Esophagus muscularis mucosa (tissue), 4 donors: ENCODE results near the gene BCAS3. TPM values are rescaled to one million over a fixed set of nuclear protein-coding genes. Genes with fewer than 3 reads are reported as not detected.

ENCODE experiments used
- DNase-seq: peaks from one replicate; pipeline ENCODE4 v3.0.0-alpha.2; 2017; ENCODE audit errors: extremely low spot score
- H3K27ac ChIP-seq, 4 donors: fragments of 200-600 bp; sonication (generic); replicated peaks in 1 of 4; 1 replicate in 3 of 4; 2 replicates in 1 of 4; pipeline ENCODE4 v1.5.1; 2016 to 2019; ENCODE audit warnings: mild to moderate bottlenecking in 1 of 4
- H3K27me3 ChIP-seq, 4 donors: fragments of 200-600 bp; sonication (generic); one replicate each; pipeline versions ENCODE4 v1.5.1 to v1.6.0; 2016 to 2019
- H3K36me3 ChIP-seq, 4 donors: fragments of 200-600 bp; sonication (generic); one replicate each; pipeline ENCODE4 v1.5.1; 2016 to 2019
- H3K4me1 ChIP-seq, 4 donors: fragments of 200-600 bp; sonication (generic); one replicate each; pipeline ENCODE4 v1.5.1; 2016 to 2019
- H3K4me3 ChIP-seq, 4 donors: fragments of 200-600 bp; sonication (generic); 1 replicate in 2 of 4; 2 replicates in 2 of 4; pipeline ENCODE4 v1.5.1; 2016 to 2019; ENCODE audit warnings: mild to moderate bottlenecking in 4 of 4, moderate library complexity in 1 of 4
- H3K9me3 ChIP-seq, 4 donors: fragments of 200-600 bp; sonication (generic); 1 replicate in 3 of 4; 2 replicates in 1 of 4; pipeline ENCODE4 v1.5.1; 2016 to 2019
- CTCF ChIP-seq, 3 experiments: fragments of 200-600 bp in 2 of 3; fragments of 450-650 bp in 1 of 3; sonication (generic) in 2 of 3; IDR thresholded peaks; one replicate each; pipeline ENCODE4 v1.5.1; 2017 to 2019; ENCODE audit warnings: antibody characterized with exemption in 3 of 3, mild to moderate bottlenecking in 2 of 3, moderate library complexity in 1 of 3
- EP300 ChIP-seq: sonication (generic); formaldehyde crosslinking; IDR thresholded peaks from one replicate; pipeline ENCODE4 v1.6.1; 2017; ENCODE audit warnings: antibody characterized with exemption
- POLR2A ChIP-seq: fragments of 450-650 bp; IDR thresholded peaks from one replicate; pipeline ENCODE4 v1.6.1; 2017; ENCODE audit warnings: antibody characterized with exemption, moderate library complexity, mild to moderate bottlenecking, low read depth
- POLR2AphosphoS5 ChIP-seq, 2 donors: sonication (generic); formaldehyde crosslinking; IDR thresholded peaks; one replicate each; pipeline ENCODE4 v1.6.1; 2017; ENCODE audit warnings: antibody characterized with exemption in 2 of 2
- WGBS: methylation state at CpG from one replicate; pipeline ENCODE4 v1.1.5; 2018; 5-methylcytosine and 5-hydroxymethylcytosine counted together
- intact Hi-C: fragments of 100-400 bp; cut with DNase I; formaldehyde crosslinking; loops from one replicate; pipeline ENCODE4 v1.15.1; 2023
- total RNA-seq, 4 donors: library from RNA; depleted of rRNA; stranded (reverse); fragments of >200 nt; gene quantifications; one replicate each; pipeline versions ENCODE4 v1.1.0 to v1.2.1, GENCODE V29; 2016

The BCAS3 gene
- total RNA-seq, 4 donors from 2014 or later, result 17.4 to 25.7 (median 19.5) TPM

- TF ChIP-seq POLR2AphosphoS5 (IDR thresholded peaks at IDR 0.05), result no peak
- TF ChIP-seq CTCF (IDR thresholded peaks at IDR 0.05), result no peak
- no peak for TF ChIP-seq POLR2A
- Histone ChIP-seq H3K9me3 (no peaks in the 10 kb centered on the region), H3K4me3 (no peak overlapping the region), H3K4me1 (peaks cover 5 to 19% (median 14%) of the 10 kb centered on the region in 4 donors), H3K36me3 (no peaks in the 10 kb centered on the region), H3K27me3 (no peaks in the 10 kb centered on the region), H3K27ac (peak overlapping the region in 1 of 4 donors; percentile 49)
- no peak for DNase-seq
- intact Hi-C loops, result no loop called here
Observed at GRCh38 chr17:61280338-61280737, 602.7 kb downstream of the BCAS3 start.

GRCh38 chr17:61280851-61281250 is 603.2 kb downstream of the BCAS3 start:
- intact Hi-C loops, result no loop called here
- 99% methylated on average over 3 of the region's 3 CpGs for WGBS
- no peak overlapping the region for H3K27ac ChIP-seq
- DNase-seq, result no peak
- no peaks in the 10 kb centered on the region for H3K27me3 ChIP-seq
- no peaks in the 10 kb centered on the region for H3K36me3 ChIP-seq
- no peaks in the 10 kb centered on the region for H3K9me3 ChIP-seq
- H3K4me1 ChIP-seq, result peaks cover 9 to 24% (median 19%) of the 10 kb centered on the region in 4 donors
- TF ChIP-seq POLR2A (no peak), POLR2AphosphoS5 (IDR thresholded peaks at IDR 0.05) (no peak), EP300 (no peak), CTCF (IDR thresholded peaks at IDR 0.05) (no peak)
- no peak overlapping the region for H3K4me3 ChIP-seq

GRCh38 chr17:61282377-61282776 is 604.7 kb downstream of the BCAS3 start:
- no peak for DNase-seq
- Histone ChIP-seq H3K27me3 (no peaks in the 10 kb centered on the region), H3K27ac (no peak overlapping the region), H3K9me3 (no peaks in the 10 kb centered on the region), H3K36me3 (no peaks in the 10 kb centered on the region), H3K4me1 (peaks cover 13 to 32% (median 27%) of the 10 kb centered on the region in 4 donors), H3K4me3 (no peak overlapping the region)
- intact Hi-C loops, result no loop called here
- WGBS, result 86% methylated on average over 3 of the region's 3 CpGs
- no peak for TF ChIP-seq EP300

GRCh38 chr17:61283043-61283442 is 605.4 kb downstream of the BCAS3 start:
- no peaks in the 10 kb centered on the region for H3K27me3 ChIP-seq
- no peak overlapping the region for H3K4me3 ChIP-seq
- 97% methylated on average over 6 of the region's 6 CpGs for WGBS
- TF ChIP-seq CTCF (IDR thresholded peaks at IDR 0.05) (no peak), POLR2A (no peak), EP300 (no peak), POLR2AphosphoS5 (IDR thresholded peaks at IDR 0.05) (no peak)
- H3K4me1 ChIP-seq, result peaks cover 18 to 32% (median 28%) of the 10 kb centered on the region in 4 donors
- DNase-seq, result no peak
- H3K27ac ChIP-seq, result no peak overlapping the region
- H3K9me3 ChIP-seq, result no peaks in the 10 kb centered on the region
- H3K36me3 ChIP-seq, result no peaks in the 10 kb centered on the region
- intact Hi-C loops, result no loop called here

GRCh38 chr17:61284174-61284573 is 606.5 kb downstream of the BCAS3 start:
- WGBS, result 94% methylated on average over 10 of the region's 10 CpGs
- TF ChIP-seq POLR2A (no peak), EP300 (no peak), POLR2AphosphoS5 (IDR thresholded peaks at IDR 0.05) (no peak), CTCF (IDR thresholded peaks at IDR 0.05) (no peak)
- H3K4me3 ChIP-seq, result no peak overlapping the region
- H3K36me3 ChIP-seq, result no peaks in the 10 kb centered on the region
- no peak overlapping the region for H3K27ac ChIP-seq
- intact Hi-C loops, result no loop called here
- H3K4me1 ChIP-seq, result peaks cover 15 to 41% (median 32%) of the 10 kb centered on the region in 4 donors
- no peaks in the 10 kb centered on the region for H3K9me3 ChIP-seq
- H3K27me3 ChIP-seq, result no peaks in the 10 kb centered on the region
- DNase-seq, result no peak
